Mucosa of stomach (tissue), 1 donor: ENCODE results near the gene MPPED2.

Experiments used
- H3K27me3 ChIP-seq: one replicate; pipeline ENCODE4 v1.7.0; 2013; ENCODE audit warnings: mild to moderate bottlenecking, low read length; ENCODE audit not compliant: control insufficient read depth, insufficient read depth
- H3K36me3 ChIP-seq: one replicate; pipeline ENCODE4 v1.7.0; 2013; ENCODE audit warnings: low read length; ENCODE audit not compliant: control insufficient read depth, insufficient read depth
- H3K4me1 ChIP-seq: one replicate; pipeline ENCODE4 v1.7.0; 2013; ENCODE audit warnings: mild to moderate bottlenecking, low read length; ENCODE audit not compliant: control insufficient read depth, insufficient read depth
- H3K4me3 ChIP-seq: one replicate; pipeline ENCODE4 v1.7.0; 2013; ENCODE audit warnings: low read length
- H3K9ac ChIP-seq: one replicate; pipeline ENCODE4 v1.7.0; 2013; ENCODE audit warnings: mild to moderate bottlenecking, low read length, moderate library complexity
- H3K9me3 ChIP-seq: one replicate; pipeline ENCODE4 v1.7.0; 2013; ENCODE audit warnings: mild to moderate bottlenecking, low read length, moderate library complexity; ENCODE audit not compliant: control insufficient read depth
- donor health status: Pancreatic carcinoma.

The MPPED2 gene

DNA sequence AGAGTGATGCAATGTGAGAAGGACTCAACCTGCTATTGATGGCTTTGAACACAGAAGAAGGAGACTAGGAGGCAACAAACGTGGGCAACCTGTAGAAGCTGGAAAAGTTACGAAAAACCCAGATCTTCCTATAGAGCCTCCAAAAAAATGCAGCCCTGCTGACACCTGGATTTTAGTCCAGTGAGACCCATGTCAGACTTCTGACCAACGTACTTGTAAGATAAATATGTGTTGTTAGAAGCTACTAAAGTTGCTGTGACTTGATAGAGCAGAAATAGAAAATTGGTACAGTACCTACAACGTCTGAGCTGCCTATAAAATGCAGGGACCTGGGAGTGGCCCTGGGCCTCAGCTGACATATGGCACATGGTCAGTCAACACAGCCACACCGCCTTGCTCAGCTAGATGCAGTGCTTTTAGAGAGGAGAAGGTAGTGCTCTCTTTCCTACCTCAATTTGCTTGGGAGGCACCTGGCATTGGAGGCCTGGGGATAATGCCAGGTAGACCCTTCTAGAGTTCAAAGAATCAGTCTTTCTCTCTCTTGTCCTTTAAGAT is 165.8 kb downstream of the MPPED2 start:
- no peaks in the 10 kb centered on the region for H3K9me3 ChIP-seq
- no peaks in the 10 kb centered on the region for H3K4me1 ChIP-seq
- H3K27me3 ChIP-seq: no peaks in the 10 kb centered on the region
- H3K9ac ChIP-seq: no peak overlapping the region
- no peak overlapping the region for H3K4me3 ChIP-seq
- no peaks in the 10 kb centered on the region for H3K36me3 ChIP-seq

DNA sequence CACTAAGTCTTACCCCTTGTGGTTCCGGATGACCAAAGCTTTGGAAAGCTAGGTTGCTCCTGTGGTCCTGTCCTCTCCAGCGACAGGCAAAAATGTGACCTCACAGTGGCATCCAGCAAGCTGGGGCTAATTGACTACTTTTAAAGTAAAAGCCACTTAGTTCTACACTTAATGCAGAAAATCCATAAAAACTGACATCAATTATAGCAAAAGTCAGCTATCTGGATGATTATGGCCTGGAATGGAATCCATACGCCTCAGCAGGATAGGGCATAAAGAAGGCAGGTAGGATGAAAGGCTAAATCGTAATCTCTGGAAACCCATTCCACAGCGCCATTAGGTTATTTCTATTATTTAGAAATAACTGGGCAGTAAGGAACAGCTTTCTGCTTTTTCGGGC is 171.3 kb downstream of the MPPED2 start:
- H3K27me3 ChIP-seq: no peaks in the 10 kb centered on the region

DNA sequence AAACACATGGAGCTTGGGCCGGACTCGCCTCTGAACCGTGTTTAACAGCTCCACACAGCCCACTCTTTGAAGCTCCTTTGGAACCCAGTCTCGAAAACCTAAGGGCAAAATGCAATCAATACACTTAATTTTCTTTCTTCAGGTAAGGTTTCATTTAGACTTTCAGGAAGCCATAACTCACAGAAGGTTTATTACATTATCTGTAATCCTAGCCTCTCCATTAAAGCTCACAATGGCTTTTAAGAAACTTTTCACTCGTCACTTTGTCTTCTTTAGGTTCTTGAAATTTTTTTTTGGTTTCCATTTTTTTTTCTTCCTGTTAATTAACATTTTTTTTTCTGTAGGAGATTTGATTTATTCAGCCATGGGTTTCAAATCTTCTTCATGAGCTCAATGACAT is 171.9 kb downstream of the MPPED2 start:
- Histone ChIP-seq H3K27me3 (no peaks in the 10 kb centered on the region), H3K9me3 (no peaks in the 10 kb centered on the region), H3K9ac (no peak overlapping the region), H3K4me3 (no peak overlapping the region), H3K4me1 (no peaks in the 10 kb centered on the region), H3K36me3 (no peaks in the 10 kb centered on the region)

More for the DNA sequence above, 171.3 kb downstream of the MPPED2 start:
- Histone ChIP-seq H3K4me3 (no peak overlapping the region), H3K36me3 (no peaks in the 10 kb centered on the region), H3K4me1 (no peaks in the 10 kb centered on the region), H3K9me3 (no peaks in the 10 kb centered on the region), H3K9ac (no peak overlapping the region)

DNA sequence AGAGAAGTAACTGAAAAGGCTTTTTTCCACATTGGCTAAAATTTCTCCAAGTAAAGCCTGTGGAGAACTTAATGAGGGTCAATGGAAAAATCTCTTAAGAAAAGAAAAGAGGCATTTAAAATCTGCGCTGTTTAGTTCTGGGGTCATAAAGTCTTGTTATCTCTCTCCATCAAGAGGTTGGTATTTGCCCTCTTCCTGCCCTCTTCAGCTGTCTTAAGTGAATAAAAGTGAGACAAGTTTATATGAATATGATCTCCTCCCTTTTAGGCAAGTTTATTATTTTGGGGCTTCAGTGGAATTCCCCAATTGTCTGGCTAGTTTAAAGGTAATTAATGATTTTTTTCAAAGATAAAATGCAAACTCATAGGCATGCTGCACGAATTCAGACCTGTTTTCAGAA is 173.6 kb downstream of the MPPED2 start:
- no peaks in the 10 kb centered on the region for H3K4me1 ChIP-seq
- no peak overlapping the region for H3K9ac ChIP-seq
- H3K27me3 ChIP-seq: no peaks in the 10 kb centered on the region
- no peaks in the 10 kb centered on the region for H3K36me3 ChIP-seq
- no peaks in the 10 kb centered on the region for H3K9me3 ChIP-seq
- H3K4me3 ChIP-seq: no peak overlapping the region

DNA sequence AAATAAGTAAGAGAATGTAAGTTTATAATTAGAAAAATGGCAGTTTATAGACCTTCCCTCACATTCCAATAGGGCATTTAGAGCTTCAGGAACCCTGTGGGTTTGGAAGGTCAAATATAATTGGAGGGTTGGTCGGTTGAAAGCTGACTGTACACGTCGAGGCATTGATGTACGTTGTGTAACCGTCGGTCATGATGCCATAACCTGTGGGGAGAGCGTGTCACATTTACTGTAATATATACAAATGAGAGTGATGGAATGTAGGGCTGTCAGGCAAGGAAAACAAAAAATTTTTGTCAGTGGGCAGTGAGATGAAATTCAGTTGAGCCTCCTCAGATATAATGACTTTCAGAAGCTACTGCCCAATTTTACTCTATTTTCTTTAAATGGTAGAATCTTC is 174.8 kb downstream of the MPPED2 start:
- no peaks in the 10 kb centered on the region for H3K4me1 ChIP-seq
- H3K9me3 ChIP-seq: no peaks in the 10 kb centered on the region
- no peak overlapping the region for H3K9ac ChIP-seq
- no peaks in the 10 kb centered on the region for H3K36me3 ChIP-seq
- H3K4me3 ChIP-seq: no peak overlapping the region
- H3K27me3 ChIP-seq: no peaks in the 10 kb centered on the region

- no peak overlapping the region for H3K4me3 ChIP-seq
- no peaks in the 10 kb centered on the region for H3K4me1 ChIP-seq
Observed at GRCh38 chr11:30406978-30407762, 179.0 kb downstream of the MPPED2 start.

GRCh38 chr11:30405385-30405784 is 180.8 kb downstream of the MPPED2 start:
- H3K27me3 ChIP-seq: no peaks in the 10 kb centered on the region
- no peak overlapping the region for H3K4me3 ChIP-seq
- no peak overlapping the region for H3K9ac ChIP-seq
- H3K36me3 ChIP-seq: no peaks in the 10 kb centered on the region
- H3K4me1 ChIP-seq: no peaks in the 10 kb centered on the region
- no peaks in the 10 kb centered on the region for H3K9me3 ChIP-seq

More at GRCh38 chr11:30406978-30407762, 179.0 kb downstream of the MPPED2 start:
- no peaks in the 10 kb centered on the region for H3K36me3 ChIP-seq
- H3K9ac ChIP-seq: no peak overlapping the region
- H3K9me3 ChIP-seq: no peaks in the 10 kb centered on the region
- H3K27me3 ChIP-seq: no peaks in the 10 kb centered on the region

DNA sequence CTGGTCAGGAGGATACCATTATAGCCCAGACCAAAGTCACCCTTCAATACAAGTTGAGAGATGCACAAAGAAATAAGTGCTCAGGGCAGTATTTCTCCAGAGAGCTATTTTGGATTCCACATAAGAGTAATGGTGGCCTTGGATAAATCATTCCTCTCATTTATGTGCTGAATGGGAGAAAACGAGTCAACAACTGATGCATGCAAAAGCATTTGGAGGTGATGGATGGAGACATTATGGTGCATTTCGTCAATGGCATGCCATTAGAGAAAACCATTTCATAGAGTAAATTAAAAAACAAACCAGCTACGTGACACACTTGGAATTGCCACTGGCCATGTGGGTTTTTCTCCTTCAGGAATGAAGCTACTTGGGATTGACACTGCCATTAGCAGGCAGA is 182.0 kb downstream of the MPPED2 start:
- H3K9ac ChIP-seq: no peak overlapping the region
- no peaks in the 10 kb centered on the region for H3K9me3 ChIP-seq
- no peaks in the 10 kb centered on the region for H3K27me3 ChIP-seq

GRCh38 chr11:30395751-30396150 is 190.4 kb downstream of the MPPED2 start:
- Histone ChIP-seq H3K4me3 (no peak overlapping the region), H3K36me3 (no peaks in the 10 kb centered on the region), H3K9me3 (no peaks in the 10 kb centered on the region), H3K9ac (no peak overlapping the region), H3K27me3 (no peaks in the 10 kb centered on the region), H3K4me1 (no peaks in the 10 kb centered on the region)

More for the DNA sequence above, 182.0 kb downstream of the MPPED2 start:
- no peaks in the 10 kb centered on the region for H3K4me1 ChIP-seq
- no peak overlapping the region for H3K4me3 ChIP-seq
- no peaks in the 10 kb centered on the region for H3K36me3 ChIP-seq

GRCh38 chr11:30393012-30393411 is 193.1 kb downstream of the MPPED2 start:
- Histone ChIP-seq H3K36me3 (no peaks in the 10 kb centered on the region), H3K9ac (no peak overlapping the region), H3K27me3 (no peaks in the 10 kb centered on the region), H3K4me1 (no peaks in the 10 kb centered on the region), H3K9me3 (no peaks in the 10 kb centered on the region), H3K4me3 (no peak overlapping the region)

DNA sequence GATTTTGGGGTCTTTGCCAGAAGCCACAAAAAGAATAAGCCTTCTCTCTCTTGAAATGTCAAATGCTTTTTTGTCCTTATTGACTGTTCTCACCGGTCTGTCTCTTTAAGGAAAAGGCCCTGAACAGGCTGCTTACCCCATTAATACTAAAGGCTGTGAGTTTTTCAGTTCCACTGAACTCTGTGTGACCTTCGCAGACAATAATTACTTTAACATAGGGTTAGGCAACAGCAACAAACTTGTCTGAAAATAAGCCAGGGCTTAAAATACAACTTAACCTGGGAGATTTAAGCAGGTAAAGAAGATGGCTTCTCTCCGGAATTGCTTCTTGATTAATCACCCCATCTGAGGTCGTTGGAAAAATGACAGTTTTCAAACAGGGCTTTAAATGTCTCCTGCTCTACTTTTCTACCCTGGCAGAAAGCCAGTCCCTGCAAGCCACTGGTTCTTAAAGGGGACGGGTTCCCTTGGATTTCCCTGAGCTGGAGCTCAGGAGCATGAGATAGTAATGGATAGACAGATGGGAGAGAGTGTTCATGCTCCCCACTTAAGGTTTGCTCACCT is 193.8 kb downstream of the MPPED2 start:
- Histone ChIP-seq H3K36me3 (no peaks in the 10 kb centered on the region), H3K9ac (no peak overlapping the region), H3K4me1 (no peaks in the 10 kb centered on the region), H3K4me3 (no peak overlapping the region), H3K9me3 (no peaks in the 10 kb centered on the region), H3K27me3 (no peaks in the 10 kb centered on the region)

GRCh38 chr11:30388957-30389356 is 197.2 kb downstream of the MPPED2 start:
- Histone ChIP-seq H3K36me3 (no peaks in the 10 kb centered on the region), H3K4me3 (no peak overlapping the region), H3K9ac (no peak overlapping the region), H3K27me3 (no peaks in the 10 kb centered on the region), H3K9me3 (no peaks in the 10 kb centered on the region), H3K4me1 (no peaks in the 10 kb centered on the region)
